HFF-Myc (cell line): Measurements from ENCODE around the gene NTM.

Source experiments
- DNase-seq: peaks from one replicate; pipeline ENCODE4 v3.0.0-alpha.2; 2011; ENCODE audit warnings: low read depth; ENCODE audit errors: extremely low read depth
- H3K4me3 ChIP-seq: replicated peaks from 2 replicates; pipeline ENCODE4 v1.5.1; 2011; ENCODE audit warnings: low read depth, mild to moderate bottlenecking, control low read depth, low read length
- CTCF ChIP-seq: IDR thresholded peaks from 2 replicates; pipeline ENCODE4 v1.5.1; 2012; ENCODE audit warnings: mild to moderate bottlenecking, low read depth, low read length, control low read depth; ENCODE audit errors: missing control alignments

The NTM gene

GRCh38 chr11:131886201-131886600 is 515.8 kb downstream of the NTM start:
- H3K4me3 ChIP-seq, result no peak overlapping the region
- DNase-seq, result no peak
- no peak for TF ChIP-seq CTCF

- H3K4me3 ChIP-seq, result no peak overlapping the region
- DNase-seq, result peak; percentile 82
- no peak for TF ChIP-seq CTCF
Measured at GRCh38 chr11:131888230-131888855, 517.9 kb downstream of the NTM start.

GRCh38 chr11:131889146-131889577 is 518.7 kb downstream of the NTM start:
- H3K4me3 ChIP-seq, result no peak overlapping the region
- DNase-seq, result peak; percentile 82
- TF ChIP-seq CTCF, result no peak

- H3K4me3 ChIP-seq, result no peak overlapping the region
- TF ChIP-seq CTCF, result no peak
- DNase-seq, result no peak
Measured at GRCh38 chr11:131889760-131890581, 519.6 kb downstream of the NTM start.

GRCh38 chr11:131893103-131893890 is 522.9 kb downstream of the NTM start:
- no peak for DNase-seq
- TF ChIP-seq CTCF, result no peak
- H3K4me3 ChIP-seq, result no peak overlapping the region

GRCh38 chr11:131893988-131894387 is 523.6 kb downstream of the NTM start:
- DNase-seq, result no peak
- no peak overlapping the region for H3K4me3 ChIP-seq
- no peak for TF ChIP-seq CTCF
